Dermis blood vessel endothelial cell (primary cell): ENCODE results near the gene DYNLT1. TPM values are rescaled to one million over a fixed set of nuclear protein-coding genes. Genes with fewer than 3 reads are reported as not detected.
A peak's percentile ranks its signal among the peaks of the same experiment; 100 is the strongest.
"Not testable (repeated sequence)": the region's sequence is repeated elsewhere in the genome, so short reads cannot be mapped to it uniquely, and the experiment has no call there.

Experiments used
- DNase-seq: peaks from one replicate; pipeline ENCODE4 v3.0.0; 2010
- total RNA-seq: library from RNA; depleted of rRNA; stranded (reverse); fragments of >200 nt; gene quantifications from 2 replicates; pipeline ENCODE4 v1.2.3, GENCODE V29; 2014

The DYNLT1 gene
- total RNA-seq, 1 donor from 2014 or later = 80.2 TPM

- no peak for DNase-seq
These were observed 18.5 kb upstream of the DYNLT1 start for GRCh38 chr6:158662954-158663624.

- no peak for DNase-seq
These were observed 18.0 kb upstream of the DYNLT1 start for GRCh38 chr6:158662607-158662953.

DNA sequence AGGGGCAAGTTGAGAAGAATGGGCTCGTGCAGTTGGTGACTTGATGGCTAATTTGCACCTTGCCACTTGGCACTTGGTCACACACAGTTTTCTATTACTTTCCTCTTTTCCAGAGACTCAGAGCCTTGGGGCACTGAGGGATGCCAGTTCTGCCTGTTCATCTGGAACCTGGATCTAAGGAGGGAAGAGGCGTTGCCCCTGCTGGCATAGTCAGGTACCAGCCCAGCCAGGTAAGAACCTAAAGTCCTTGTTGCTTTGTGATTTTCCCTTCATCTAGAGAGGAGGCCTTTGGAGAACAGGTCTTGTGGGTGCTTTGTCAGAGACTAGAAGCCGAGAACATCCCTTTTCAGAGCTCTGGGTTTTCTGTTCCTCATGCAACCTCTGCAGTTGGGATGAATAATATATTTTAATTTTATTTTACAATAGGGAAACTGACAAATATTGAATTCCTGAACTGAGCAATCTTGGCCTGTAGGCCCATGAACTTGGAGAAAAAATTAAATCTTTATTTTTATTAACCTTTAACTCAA is 16.7 kb upstream of the DYNLT1 start:
- DNase-seq = no peak

DNA sequence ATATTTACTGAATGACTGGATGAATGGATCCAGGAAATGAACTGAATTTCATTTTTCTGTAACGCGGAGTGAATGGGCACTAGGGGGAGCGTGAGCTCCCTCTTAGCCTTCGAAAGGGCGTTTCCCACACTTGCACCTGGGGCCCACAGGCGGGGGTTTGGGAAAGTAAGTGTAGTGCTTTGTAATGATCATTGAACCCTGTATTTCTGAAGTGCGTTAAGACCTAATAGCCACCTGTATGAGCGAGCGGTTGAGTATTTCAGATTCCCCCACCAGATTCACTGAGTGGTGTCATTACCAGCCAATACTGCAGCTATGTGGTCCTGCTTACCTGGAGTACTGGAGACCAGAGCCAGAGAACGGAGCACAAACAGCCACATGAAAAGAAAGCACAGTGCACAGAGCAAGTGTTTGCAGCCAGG is 15.8 kb upstream of the DYNLT1 start:
- peak; percentile 31 for DNase-seq

- DNase-seq = not testable (repeated sequence)
These were observed 12.4 kb upstream of the DYNLT1 start for GRCh38 chr6:158656986-158657385.

DNA sequence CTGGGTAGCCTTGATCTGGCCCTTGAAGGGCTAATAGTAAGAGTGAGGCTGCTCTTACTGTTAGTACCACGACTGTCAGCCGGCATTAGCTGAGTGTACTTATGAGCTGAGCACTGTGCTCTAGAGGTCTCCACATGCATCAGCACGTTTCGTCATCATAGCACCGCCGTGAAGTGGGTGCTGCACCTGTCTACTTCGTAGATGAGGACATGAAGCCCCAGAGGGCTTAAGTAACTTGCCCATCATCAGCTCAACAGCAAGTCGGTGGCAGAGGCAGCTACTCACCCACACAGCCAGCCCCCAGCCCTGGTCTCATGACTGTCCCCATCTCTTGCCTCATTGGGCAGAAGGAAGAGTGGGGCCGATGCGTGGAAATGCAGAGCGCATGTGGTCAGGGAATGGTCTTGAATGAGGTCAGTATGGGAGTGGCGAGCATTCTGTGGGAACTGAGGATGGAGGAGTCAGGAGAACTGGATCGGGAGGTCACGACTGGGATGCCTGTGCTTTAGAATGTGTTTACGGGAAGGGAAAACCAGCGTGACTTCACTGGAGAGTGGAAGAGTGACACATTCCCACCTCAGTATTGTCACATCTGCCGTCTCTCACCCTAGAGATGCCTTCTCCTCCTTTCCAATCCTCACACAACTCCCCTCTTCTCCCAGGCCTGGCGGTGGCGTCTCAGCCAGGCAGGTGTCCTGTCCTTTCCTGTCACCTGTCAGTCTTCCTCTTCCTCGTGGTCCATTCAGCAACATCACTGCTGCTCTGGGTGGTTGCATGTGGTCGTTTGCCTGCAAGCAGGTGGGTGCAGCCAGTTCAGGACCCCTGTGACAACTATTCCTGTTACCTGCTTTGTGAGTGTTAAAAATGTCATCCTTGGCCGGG is 11.3 kb upstream of the DYNLT1 start:
- DNase-seq = no peak

GRCh38 chr6:158654960-158655489 is 10.5 kb upstream of the DYNLT1 start:
- DNase-seq = no peak

DNA sequence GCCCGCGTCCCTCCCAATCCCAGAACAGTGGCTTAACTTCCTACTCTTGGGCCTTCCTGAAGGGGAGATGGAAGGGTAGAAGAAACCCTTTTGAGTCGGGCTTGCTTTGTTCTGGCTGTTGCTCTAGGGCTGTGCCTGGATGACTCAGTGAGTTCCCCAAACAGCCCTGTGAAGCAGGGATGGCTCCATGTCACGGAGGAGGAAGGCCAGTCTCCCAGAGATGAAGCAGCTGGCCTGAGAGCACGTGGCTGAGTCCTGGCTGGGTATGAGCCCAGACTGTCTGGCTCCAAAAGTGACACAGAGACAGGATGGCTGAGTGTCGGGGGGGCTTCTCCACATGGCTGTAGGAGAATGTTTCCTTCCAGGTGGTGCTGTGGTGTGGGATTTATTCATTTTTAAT is 10.0 kb upstream of the DYNLT1 start:
- peak; percentile 38 for DNase-seq

- DNase-seq = peak; percentile 21
These were observed 9.2 kb upstream of the DYNLT1 start for GRCh38 chr6:158653577-158654354.

- not testable (repeated sequence) for DNase-seq
These were observed 7.6 kb upstream of the DYNLT1 start for GRCh38 chr6:158651981-158652737.

DNA sequence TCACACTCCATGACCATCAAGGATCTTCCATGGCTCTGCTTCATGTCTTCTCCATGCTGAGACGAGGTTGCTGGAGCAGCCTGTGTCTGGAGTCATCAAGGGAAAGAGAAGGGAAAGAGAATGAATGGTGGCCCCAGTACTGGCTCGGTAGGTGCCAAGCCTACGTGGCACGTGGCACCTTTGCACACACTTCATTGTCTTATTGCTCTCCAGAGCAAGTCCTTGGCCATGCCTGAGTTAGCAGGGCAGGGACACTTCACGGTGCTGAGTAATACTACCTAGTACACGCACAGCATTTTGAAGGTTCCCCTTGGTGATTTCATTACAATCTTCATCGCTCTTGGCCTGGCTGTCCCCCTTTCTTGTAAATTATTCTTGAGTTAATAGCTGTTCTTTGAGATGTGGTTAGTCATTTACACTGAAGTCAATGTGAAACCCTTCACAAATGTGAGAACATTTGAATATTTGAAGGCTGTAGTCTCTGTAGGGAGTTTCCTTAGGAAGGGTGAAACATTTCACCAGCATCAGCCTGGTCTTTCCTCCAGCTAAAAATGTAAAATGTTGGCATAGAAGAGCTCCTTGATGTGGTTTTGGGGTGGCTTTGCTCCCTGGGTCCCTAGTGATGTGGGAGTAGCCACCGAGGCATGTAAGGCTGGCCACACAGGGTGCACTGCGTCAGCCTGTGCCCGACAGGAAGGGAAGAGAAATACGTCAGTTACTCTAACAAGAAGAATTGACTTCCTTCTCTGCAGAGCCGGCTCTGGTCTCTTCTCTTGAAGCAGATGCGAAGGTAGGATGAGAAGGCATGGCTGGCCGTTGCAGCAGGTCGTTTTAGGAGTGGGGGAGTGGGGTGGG is 5.0 kb upstream of the DYNLT1 start, which contains the start of gene SYTL3:
TSS of gene SYTL3 (plus strand) at position 766 of the 855 bp plus-strand sequence. CDS start 13,215 bp downstream, outside the sequence.
- DNase-seq = peak; percentile 61

DNA sequence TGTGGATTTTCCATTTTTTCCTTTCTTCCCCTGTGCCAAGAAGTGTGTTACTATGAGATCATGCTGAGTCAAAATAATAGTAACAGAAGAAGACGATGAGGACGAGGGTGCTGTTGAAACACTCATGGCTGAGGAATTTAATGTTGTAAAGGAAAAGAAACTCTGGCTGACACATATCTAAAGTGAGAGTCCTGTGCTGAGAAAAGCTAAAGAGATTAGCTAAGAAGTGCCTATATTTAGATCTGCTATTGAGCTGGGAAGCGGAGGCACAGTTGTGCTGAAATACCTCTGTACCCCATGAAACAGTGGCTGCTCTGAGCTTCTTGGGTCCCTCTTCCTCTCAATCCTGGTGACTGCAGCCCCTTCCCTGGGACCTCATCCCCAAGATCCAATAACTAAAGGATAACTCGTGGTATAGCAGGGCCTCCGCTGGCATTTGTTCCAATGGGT is 4.2 kb upstream of the DYNLT1 start:
- no peak for DNase-seq

DNA sequence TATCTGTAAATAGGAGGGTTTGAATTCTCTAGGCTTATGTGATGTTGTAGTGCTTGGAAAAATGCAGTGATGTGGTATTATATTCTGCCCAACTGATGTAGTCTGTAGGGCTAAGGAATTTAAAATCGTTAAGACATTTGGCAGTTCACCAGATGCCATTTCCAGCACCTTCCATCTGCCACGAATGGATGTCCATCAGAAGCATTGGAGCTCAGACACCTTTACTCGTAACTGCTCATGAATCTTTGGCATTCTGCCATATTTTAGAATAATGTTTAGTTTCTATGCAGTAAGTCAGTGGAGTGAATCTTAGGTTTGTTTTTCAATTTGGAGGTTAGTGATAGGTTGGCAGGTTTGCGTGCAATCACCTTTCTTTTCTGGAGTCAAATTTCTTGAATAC is 3.0 kb upstream of the DYNLT1 start:
- DNase-seq = no peak

- DNase-seq = no peak
These were observed 1.7 kb upstream of the DYNLT1 start for GRCh38 chr6:158646023-158646910.

GRCh38 chr6:158645064-158646022 is 800 bp upstream of the DYNLT1 start:
- peak; percentile 9 for DNase-seq

GRCh38 chr6:158643836-158644230 is 710 bp downstream of the DYNLT1 start:
- DNase-seq = peak; percentile 39

DNA sequence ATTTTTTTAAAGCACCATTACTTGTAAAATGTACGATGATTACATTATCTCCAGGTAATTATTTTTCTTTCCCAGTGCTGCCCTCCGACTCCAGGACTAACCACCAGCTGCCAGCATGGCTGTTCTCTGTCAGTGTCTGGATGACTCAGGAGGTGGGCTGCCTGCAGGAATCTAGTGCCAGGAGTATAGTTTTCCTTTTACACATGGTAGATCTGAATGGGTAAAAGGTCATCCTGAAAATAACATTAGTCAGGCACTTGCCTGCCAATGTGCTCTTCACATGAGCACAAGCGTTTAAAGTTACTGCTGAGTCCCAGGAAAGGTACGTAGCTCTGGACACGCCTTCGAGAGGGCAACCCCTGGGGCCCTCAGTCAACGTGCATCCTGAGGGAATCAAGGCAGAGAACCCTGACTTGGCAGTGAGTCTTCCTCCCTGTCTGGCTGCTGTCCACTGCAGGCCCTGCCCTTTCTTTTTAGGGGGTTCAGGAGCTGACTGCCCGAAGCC is 2.4 kb downstream of the DYNLT1 start:
- DNase-seq = peak; percentile 78

DNA sequence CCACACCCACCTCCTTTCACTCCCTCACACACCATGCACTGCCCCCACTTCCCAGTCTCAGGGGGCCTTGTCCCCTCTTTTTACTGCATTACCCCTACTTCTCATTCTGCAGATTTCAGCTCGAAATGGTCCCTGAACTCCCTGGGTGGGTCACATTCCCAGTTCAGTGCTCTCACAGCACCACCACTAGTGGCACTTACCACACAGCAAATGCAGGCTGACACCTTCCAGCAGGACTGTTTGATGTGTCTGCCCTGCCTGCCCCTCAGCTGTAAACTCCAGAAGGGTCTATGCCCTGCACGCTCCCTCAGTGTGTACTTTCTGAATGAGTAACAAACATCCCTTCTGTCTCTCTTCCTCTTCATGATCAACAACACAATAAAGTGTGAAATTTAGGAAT is 4.0 kb downstream of the DYNLT1 start:
- no peak for DNase-seq
